Effector memory CD8-positive, alpha-beta T cell (primary cell): ENCODE data around the gene G6PD.
"Not testable (repeated sequence)": the region's sequence is repeated elsewhere in the genome, so short reads cannot be mapped to it uniquely, and the experiment has no call there.

Source experiments
- ATAC-seq: fragments of 150-1000 bp; cut with Tn5 transposase; replicated peaks from 2 replicates; pipeline ENCODE4 v1.10.0; 2021; ENCODE audit warnings: mild to moderate bottlenecking, moderate library complexity
- DNase-seq, 3 experiments: peaks; one replicate each; pipeline ENCODE4 v3.0.0; 2021
- H3K27ac Mint-ChIP-seq, 2 donors: one replicate each; pipeline ENCODE4 v1.8.0; 2022; ENCODE audit warnings: mild to moderate bottlenecking in 2 of 2, mixed read lengths in 2 of 2, moderate library complexity in 2 of 2
- H3K27me3 Mint-ChIP-seq, 2 donors: one replicate each; pipeline ENCODE4 v1.8.0; 2022; ENCODE audit warnings: mixed read lengths in 2 of 2
- H3K36me3 Mint-ChIP-seq: one replicate; pipeline ENCODE4 v1.8.0; 2022; ENCODE audit warnings: mild to moderate bottlenecking, moderate library complexity, mixed read lengths; ENCODE audit not compliant: insufficient read depth
- H3K4me1 Mint-ChIP-seq, 2 donors: one replicate each; pipeline ENCODE4 v1.8.0; 2022; ENCODE audit warnings: low read depth in 2 of 2, mixed read lengths in 2 of 2
- H3K4me3 Mint-ChIP-seq, 2 donors: one replicate each; pipeline ENCODE4 v1.8.0; 2022; ENCODE audit warnings: mild to moderate bottlenecking in 2 of 2, mixed read lengths in 2 of 2, moderate library complexity in 2 of 2
- H3K9me3 Mint-ChIP-seq, 2 donors: one replicate each; pipeline ENCODE4 v1.8.0; 2022; ENCODE audit warnings: mixed read lengths in 2 of 2

G6PD gene

GRCh38 chrX:154558896-154559295 lies 12.2 kb upstream of the G6PD start:
- H3K4me3 Mint-ChIP-seq, H3K9me3 Mint-ChIP-seq, H3K27me3 Mint-ChIP-seq, H3K27ac Mint-ChIP-seq, DNase-seq, ATAC-seq, H3K4me1 Mint-ChIP-seq: not testable (repeated sequence)
- peaks cover 15% of the 10 kb centered on the region for H3K36me3 Mint-ChIP-seq

GRCh38 chrX:154558060-154558690 lies 11.5 kb upstream of the G6PD start:
- H3K27me3 Mint-ChIP-seq, H3K4me1 Mint-ChIP-seq, H3K4me3 Mint-ChIP-seq, DNase-seq, H3K9me3 Mint-ChIP-seq, H3K27ac Mint-ChIP-seq: not testable (repeated sequence)
- H3K36me3 Mint-ChIP-seq, result peaks cover 15% of the 10 kb centered on the region
- peak; percentile 70 for ATAC-seq

- Mint-ChIP-seq H3K4me1 (peaks cover 29 to 33% of the 10 kb centered on the region in 2 donors), H3K36me3 (peaks cover 32% of the 10 kb centered on the region)
- H3K27me3 Mint-ChIP-seq, ATAC-seq, DNase-seq, H3K27ac Mint-ChIP-seq, H3K4me3 Mint-ChIP-seq, H3K9me3 Mint-ChIP-seq: not testable (repeated sequence)
Observed at GRCh38 chrX:154552112-154552806, 5.6 kb upstream of the G6PD start.

- H3K4me3 Mint-ChIP-seq, result peak overlapping the region; percentile 59 to 94
- H3K27me3 Mint-ChIP-seq, result no peaks in the 10 kb centered on the region
Observed at GRCh38 chrX:154549766-154550165, 3.1 kb upstream of the G6PD start.

GRCh38 chrX:154548028-154548316 lies 1.3 kb upstream of the G6PD start:
- peak overlapping the region; percentile 94 to 96 for H3K27ac Mint-ChIP-seq
- H3K9me3 Mint-ChIP-seq, result no peaks in the 10 kb centered on the region
- H3K27me3 Mint-ChIP-seq, result no peaks in the 10 kb centered on the region
- H3K4me3 Mint-ChIP-seq, result peak overlapping the region; percentile 90 to 94
- ATAC-seq, result no peak
- peaks cover 35 to 36% of the 10 kb centered on the region in 2 donors for H3K4me1 Mint-ChIP-seq
- H3K36me3 Mint-ChIP-seq, result peaks cover 33% of the 10 kb centered on the region
- no peak for DNase-seq

More at GRCh38 chrX:154549766-154550165, 3.1 kb upstream of the G6PD start:
- Mint-ChIP-seq H3K27ac (peak overlapping the region; percentile 23 to 90), H3K36me3 (peaks cover 39% of the 10 kb centered on the region), H3K4me1 (peaks cover 33 to 35% of the 10 kb centered on the region in 2 donors), H3K9me3 (no peaks in the 10 kb centered on the region)
- DNase-seq (no peak), ATAC-seq (no peak)

- peak; percentile 73 for ATAC-seq
- H3K4me1 Mint-ChIP-seq, result peaks cover 40% of the 10 kb centered on the region in 2 donors
Observed at GRCh38 chrX:154547245-154548027, 790 bp upstream of the G6PD start, which contains the start of gene IKBKG. TSS of gene IKBKG (plus strand) at chrX:154547620. CDS start at chrX:154552003, 4,383 bp downstream.

GRCh38 chrX:154545673-154546274 lies 872 bp downstream of the G6PD start:
- Mint-ChIP-seq H3K27me3 (no peaks in the 10 kb centered on the region), H3K27ac (peak overlapping the region; percentile 25 to 94), H3K9me3 (no peaks in the 10 kb centered on the region), H3K36me3 (peaks cover 38% of the 10 kb centered on the region), H3K4me1 (peaks cover 38 to 39% of the 10 kb centered on the region in 2 donors), H3K4me3 (peak overlapping the region; percentile 90 to 94)
- ATAC-seq (no peak), DNase-seq (no peak)

More at GRCh38 chrX:154547245-154548027, 790 bp upstream of the G6PD start, which contains the start of gene IKBKG:
- H3K27me3 Mint-ChIP-seq, result no peaks in the 10 kb centered on the region
- H3K36me3 Mint-ChIP-seq, result peaks cover 37% of the 10 kb centered on the region
- H3K27ac Mint-ChIP-seq, result peak within 1 kb of the TSS; percentile 94 to 96
- H3K4me3 Mint-ChIP-seq, result peak within 1 kb of the TSS; percentile 90 to 94
- peak; percentile 84 to 87 (median 84) for DNase-seq
- H3K9me3 Mint-ChIP-seq, result no peaks in the 10 kb centered on the region

- ATAC-seq (peak; percentile 14), DNase-seq (peak in 1 of 3 experiments; percentile 22)
Observed at GRCh38 chrX:154542723-154543424, 3.8 kb downstream of the G6PD start.

GRCh38 chrX:154541896-154542722 lies 4.5 kb downstream of the G6PD start:
- no peaks in the 10 kb centered on the region for H3K27me3 Mint-ChIP-seq
- peaks cover 39% of the 10 kb centered on the region for H3K36me3 Mint-ChIP-seq
- H3K4me1 Mint-ChIP-seq, result peaks cover 21 to 23% of the 10 kb centered on the region in 2 donors
- DNase-seq (peak; percentile 14 to 39 (median 28)), ATAC-seq (peak; percentile 22)
- H3K27ac Mint-ChIP-seq, result peak overlapping the region; percentile 90 to 95
- H3K4me3 Mint-ChIP-seq, result peak overlapping the region; percentile 79 to 81
- no peaks in the 10 kb centered on the region for H3K9me3 Mint-ChIP-seq

More at GRCh38 chrX:154542723-154543424, 3.8 kb downstream of the G6PD start:
- peaks cover 46% of the 10 kb centered on the region for H3K36me3 Mint-ChIP-seq
- H3K4me3 Mint-ChIP-seq, result peak overlapping the region; percentile 79 to 81
- H3K27ac Mint-ChIP-seq, result peak overlapping the region; percentile 90 to 95
- H3K27me3 Mint-ChIP-seq, result no peaks in the 10 kb centered on the region
- H3K9me3 Mint-ChIP-seq, result no peaks in the 10 kb centered on the region
- H3K4me1 Mint-ChIP-seq, result peaks cover 22% of the 10 kb centered on the region in 2 donors

- H3K27me3 Mint-ChIP-seq, result no peaks in the 10 kb centered on the region
- peak overlapping the region; percentile 79 to 81 for H3K4me3 Mint-ChIP-seq
- H3K9me3 Mint-ChIP-seq, result no peaks in the 10 kb centered on the region
- H3K27ac Mint-ChIP-seq, result peak overlapping the region; percentile 90 to 95
- H3K4me1 Mint-ChIP-seq, result peaks cover 21 to 23% of the 10 kb centered on the region in 2 donors
- ATAC-seq (no peak), DNase-seq (no peak)
- H3K36me3 Mint-ChIP-seq, result peaks cover 36% of the 10 kb centered on the region
Observed at GRCh38 chrX:154541589-154541895, 5.1 kb downstream of the G6PD start.

- ATAC-seq (no peak), DNase-seq (no peak)
- no peak overlapping the region for H3K27ac Mint-ChIP-seq
- peaks cover 34% of the 10 kb centered on the region for H3K36me3 Mint-ChIP-seq
- no peaks in the 10 kb centered on the region for H3K27me3 Mint-ChIP-seq
- H3K4me1 Mint-ChIP-seq, result peaks cover 20 to 21% of the 10 kb centered on the region in 2 donors
- H3K9me3 Mint-ChIP-seq, result no peaks in the 10 kb centered on the region
- no peak overlapping the region for H3K4me3 Mint-ChIP-seq
Observed at GRCh38 chrX:154540897-154541535, 5.6 kb downstream of the G6PD start.

- peaks cover 30% of the 10 kb centered on the region for H3K36me3 Mint-ChIP-seq
- not testable (repeated sequence) for H3K4me3 Mint-ChIP-seq
Observed at GRCh38 chrX:154540365-154540764, 6.3 kb downstream of the G6PD start.

More at GRCh38 chrX:154540365-154540764, 6.3 kb downstream of the G6PD start:
- not testable (repeated sequence) for ATAC-seq, DNase-seq, H3K27me3 Mint-ChIP-seq, H3K9me3 Mint-ChIP-seq, H3K27ac Mint-ChIP-seq
- peaks cover 15 to 19% of the 10 kb centered on the region in 2 donors for H3K4me1 Mint-ChIP-seq
